SH-SY5Y (cell line): ENCODE measurements around the gene ANGPTL2.

Source experiments
- GATA2 ChIP-seq: IDR thresholded peaks from 2 replicates; pipeline ENCODE4 v1.6.1; 2011; ENCODE audit warnings: mild to moderate bottlenecking, low read depth, low read length
- GATA3 ChIP-seq: IDR thresholded peaks from 2 replicates; pipeline ENCODE4 v1.6.1; 2011; ENCODE audit warnings: low read depth, mild to moderate bottlenecking, low read length, moderate library complexity

GRCh38 chr9:127167560-127168326 lies 45.3 kb upstream of the ANGPTL2 start:
- TF ChIP-seq GATA3, result no peak
- TF ChIP-seq GATA2, result no peak
